Measurements from ENCODE around the gene RPUSD1.
"Not testable (repeated sequence)": the region's sequence is repeated elsewhere in the genome, so short reads cannot be mapped to it uniquely, and the experiment has no call there.

The RPUSD1 gene

GRCh38 chr16:764184-764750 is 23.9 kb downstream of the RPUSD1 start:
- DNase-seq: no peak

- DNase-seq: no peak
These were observed 24.6 kb downstream of the RPUSD1 start for GRCh38 chr16:763369-764183.

GRCh38 chr16:762595-763268 is 25.4 kb downstream of the RPUSD1 start:
- DNase-seq: no peak

GRCh38 chr16:761625-762513 is 26.3 kb downstream of the RPUSD1 start:
- no peak for DNase-seq

GRCh38 chr16:760545-761343 is 27.4 kb downstream of the RPUSD1 start, which contains the start of gene MSLN:
MSLN (plus strand) TSS chr16:760734; CDS start chr16:762681, 1,947 bp downstream.
- DNase-seq: no peak

GRCh38 chr16:760065-760464 is 28.1 kb downstream of the RPUSD1 start:
- no peak for DNase-seq

GRCh38 chr16:759110-759910 is 28.9 kb downstream of the RPUSD1 start:
- DNase-seq: no peak

- no peak for DNase-seq
These were observed 31.8 kb downstream of the RPUSD1 start for GRCh38 chr16:756428-756827.

GRCh38 chr16:754656-755055 is 33.5 kb downstream of the RPUSD1 start:
- no peak for DNase-seq

- not testable (repeated sequence) for DNase-seq
These were observed 34.0 kb downstream of the RPUSD1 start for GRCh38 chr16:754121-754607.

GRCh38 chr16:752007-752312 is 36.2 kb downstream of the RPUSD1 start:
- DNase-seq: no peak

GRCh38 chr16:751152-752006 is 36.8 kb downstream of the RPUSD1 start:
- DNase-seq: no peak

- DNase-seq: no peak
These were observed 37.7 kb downstream of the RPUSD1 start for GRCh38 chr16:750485-750884.

GRCh38 chr16:749010-749409 is 39.2 kb downstream of the RPUSD1 start:
- DNase-seq: no peak

- no peak for DNase-seq
These were observed 40.0 kb downstream of the RPUSD1 start for GRCh38 chr16:747978-748746.

GRCh38 chr16:746637-747036 is 41.5 kb downstream of the RPUSD1 start:
- no peak for DNase-seq

GRCh38 chr16:745739-746138 is 42.4 kb downstream of the RPUSD1 start:
- DNase-seq: no peak

- DNase-seq: no peak
These were observed 44.2 kb downstream of the RPUSD1 start for GRCh38 chr16:743794-744500.

- DNase-seq: not testable (repeated sequence)
These were observed 45.3 kb downstream of the RPUSD1 start for GRCh38 chr16:742894-743293.
